ENCODE results near the gene PLA2G6. TPM values are rescaled to one million over a fixed set of nuclear protein-coding genes. Genes with fewer than 3 reads are reported as not detected.

Gene PLA2G6
- total and polyA plus RNA-seq, 3 donors from 2014 or later, result 89.4 to 135 (median 122) TPM

DNA sequence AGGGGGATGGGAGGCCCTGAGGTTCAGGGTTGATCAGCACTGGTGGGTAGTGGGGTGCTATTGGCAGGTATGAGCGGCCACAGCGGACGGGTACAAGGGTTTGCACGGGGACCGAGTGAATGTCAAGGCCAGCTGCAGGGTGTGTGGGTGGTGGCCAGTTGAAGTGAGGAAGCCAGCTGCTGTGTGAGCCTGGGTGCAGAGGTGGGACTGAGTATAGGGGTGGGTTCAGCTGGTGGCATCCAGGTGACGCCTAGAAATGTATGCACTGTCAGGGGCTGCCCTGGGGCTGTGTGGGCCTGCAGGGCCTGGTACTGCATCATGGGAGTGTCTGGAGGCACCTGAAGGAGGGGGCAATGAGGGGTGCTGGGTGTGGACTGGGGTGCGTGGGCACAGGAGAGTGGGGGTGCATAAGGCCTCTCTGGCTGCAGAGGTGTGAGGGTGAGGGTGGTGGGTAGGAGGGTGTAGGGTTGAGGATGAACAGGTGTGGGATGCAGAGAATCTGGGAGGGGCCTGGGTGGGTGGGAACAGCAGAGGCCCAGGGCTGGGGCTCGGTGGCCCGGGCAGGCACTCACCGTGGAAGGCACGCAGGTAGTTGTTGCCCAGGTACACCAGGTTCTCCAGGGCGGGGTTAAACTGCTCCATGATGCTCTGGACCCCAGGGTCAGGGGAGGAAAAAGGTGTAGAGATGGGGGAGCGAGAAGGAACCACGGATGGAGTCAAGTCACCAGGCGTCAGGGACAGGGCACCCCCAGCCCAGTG, 72.9 kb downstream of the PLA2G6 start:
- 83 to 86% methylated on average over 14 to 15 of the region's 15 CpGs for WGBS, 2 donors
- Histone ChIP-seq H3K9me3 (no peaks in the 10 kb centered on the region), H3K27me3 (no peaks in the 10 kb centered on the region), H3K4me3 (no peak overlapping the region), H3K27ac (no peak overlapping the region), H3K4me1 (peaks cover 11% of the 10 kb centered on the region), H3K36me3 (ENCODE audit: low read depth, missing control alignments) (no peaks in the 10 kb centered on the region)
- intact Hi-C loops (cut with DNase I; ENCODE audit: low total_unique reads), result no loop called here
- no peak for TF ChIP-seq POLR2A (IDR thresholded peaks at IDR 0.05)
- TF ChIP-seq, protein P1, sequence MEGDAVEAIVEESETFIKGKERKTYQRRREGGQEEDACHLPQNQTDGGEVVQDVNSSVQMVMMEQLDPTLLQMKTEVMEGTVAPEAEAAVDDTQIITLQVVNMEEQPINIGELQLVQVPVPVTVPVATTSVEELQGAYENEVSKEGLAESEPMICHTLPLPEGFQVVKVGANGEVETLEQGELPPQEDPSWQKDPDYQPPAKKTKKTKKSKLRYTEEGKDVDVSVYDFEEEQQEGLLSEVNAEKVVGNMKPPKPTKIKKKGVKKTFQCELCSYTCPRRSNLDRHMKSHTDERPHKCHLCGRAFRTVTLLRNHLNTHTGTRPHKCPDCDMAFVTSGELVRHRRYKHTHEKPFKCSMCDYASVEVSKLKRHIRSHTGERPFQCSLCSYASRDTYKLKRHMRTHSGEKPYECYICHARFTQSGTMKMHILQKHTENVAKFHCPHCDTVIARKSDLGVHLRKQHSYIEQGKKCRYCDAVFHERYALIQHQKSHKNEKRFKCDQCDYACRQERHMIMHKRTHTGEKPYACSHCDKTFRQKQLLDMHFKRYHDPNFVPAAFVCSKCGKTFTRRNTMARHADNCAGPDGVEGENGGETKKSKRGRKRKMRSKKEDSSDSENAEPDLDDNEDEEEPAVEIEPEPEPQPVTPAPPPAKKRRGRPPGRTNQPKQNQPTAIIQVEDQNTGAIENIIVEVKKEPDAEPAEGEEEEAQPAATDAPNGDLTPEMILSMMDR (IDR thresholded peaks at IDR 0.05), result no peak
- no peak for DNase-seq

DNA sequence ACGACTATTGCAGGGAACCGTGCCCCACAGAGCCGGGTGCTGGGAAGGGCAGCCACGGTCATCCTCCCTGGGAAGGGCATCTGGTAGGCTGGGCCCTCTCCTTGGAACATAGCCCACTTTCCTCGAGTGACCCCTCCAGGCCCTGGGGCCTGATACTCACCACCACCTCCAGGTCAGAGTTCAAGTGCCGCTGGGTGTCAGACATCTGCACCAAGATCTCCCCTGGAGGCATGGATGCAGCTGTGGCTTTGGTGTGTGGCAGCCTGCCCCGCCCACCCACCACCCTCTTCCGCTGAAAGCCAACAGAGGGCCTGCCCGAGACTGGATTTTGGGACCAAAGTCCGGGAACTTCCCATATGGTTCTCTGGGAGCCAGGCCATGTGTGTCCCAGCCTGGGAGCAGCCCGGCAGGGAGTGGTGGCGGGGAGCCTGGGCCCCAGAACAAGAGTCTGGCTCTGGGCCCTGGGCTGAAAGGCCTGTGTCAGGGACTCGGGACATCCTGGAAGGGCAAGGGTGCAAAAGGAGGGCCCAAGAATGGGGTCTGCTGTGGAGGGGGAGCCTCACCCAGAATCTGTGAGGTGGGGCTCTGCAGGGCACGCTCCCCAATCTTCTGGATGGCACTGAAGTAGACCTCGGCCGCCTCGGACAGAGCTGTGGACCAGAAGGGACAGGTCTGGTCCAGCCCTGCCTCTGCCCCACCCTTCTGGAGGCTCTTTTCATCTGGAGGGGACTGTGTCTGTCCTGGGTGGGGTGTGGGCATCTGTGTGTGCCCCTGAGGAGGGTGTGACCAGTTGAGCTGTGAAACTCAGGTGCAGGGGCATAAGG, 73.7 kb downstream of the PLA2G6 start:
- TF ChIP-seq, protein P1 (IDR thresholded peaks at IDR 0.05), result no peak
- DNase-seq, result peak; percentile 46
- WGBS, 2 donors, result 67% methylated on average over 17 of the region's 17 CpGs; no CpG with 5 or more reads in 1 of the 2 donors
- Histone ChIP-seq H3K27ac (no peak overlapping the region), H3K4me1 (peaks cover 8% of the 10 kb centered on the region), H3K27me3 (no peaks in the 10 kb centered on the region), H3K4me3 (no peak overlapping the region), H3K9me3 (no peaks in the 10 kb centered on the region), H3K36me3 (ENCODE audit: low read depth, missing control alignments) (no peaks in the 10 kb centered on the region)
- intact Hi-C loops (cut with DNase I; ENCODE audit: low total_unique reads), result no loop called here

DNA sequence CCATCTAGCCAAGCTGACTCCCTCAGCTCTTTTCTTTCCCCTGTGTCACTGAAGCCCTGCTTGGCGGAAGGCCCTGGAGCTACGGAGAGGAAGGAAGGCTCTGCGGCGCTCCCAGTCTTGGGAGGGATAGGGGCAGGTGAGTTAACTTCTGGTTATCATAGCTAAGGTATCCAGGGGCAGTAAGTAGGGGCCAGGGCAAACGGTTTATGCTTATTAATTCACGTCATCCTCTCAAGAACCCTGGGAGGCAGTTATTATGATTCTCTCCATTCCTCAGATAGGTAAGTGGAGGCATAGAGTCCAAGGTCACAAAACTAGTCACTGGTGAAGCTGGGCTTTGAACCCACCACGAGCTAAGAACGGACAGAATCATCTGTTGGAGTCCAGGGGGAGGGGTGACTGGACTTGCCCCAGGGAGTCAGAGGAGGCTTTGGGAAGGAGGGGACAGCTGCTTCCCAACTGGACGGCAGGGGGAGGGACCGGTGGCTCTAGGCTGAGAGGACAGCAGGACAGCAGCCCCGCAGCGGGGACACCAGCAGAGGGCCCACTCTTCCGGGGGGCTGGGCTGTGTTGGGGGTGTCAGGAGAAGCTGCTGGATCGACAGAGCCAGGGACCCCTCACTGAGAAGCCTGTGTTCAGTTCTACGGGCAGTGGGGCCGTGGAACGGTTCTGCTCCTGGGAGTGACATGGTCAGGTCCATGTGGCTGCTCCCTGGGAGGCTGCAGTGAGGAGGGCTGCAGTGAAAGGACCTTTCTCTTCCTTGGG, 74.6 kb downstream of the PLA2G6 start:
- peaks cover 8% of the 10 kb centered on the region for H3K4me1 ChIP-seq
- no peaks in the 10 kb centered on the region for H3K36me3 ChIP-seq (ENCODE audit: low read depth, missing control alignments)
- H3K27ac ChIP-seq, result no peak overlapping the region
- H3K4me3 ChIP-seq, result no peak overlapping the region
- WGBS, 2 donors, result 79 to 81% methylated on average over 16 to 17 of the region's 17 CpGs
- no peak for DNase-seq
- no peaks in the 10 kb centered on the region for H3K27me3 ChIP-seq
- intact Hi-C loops (cut with DNase I; ENCODE audit: low total_unique reads), result no loop called here
- TF ChIP-seq POLR2A (IDR thresholded peaks at IDR 0.05), result no peak
- TF ChIP-seq, protein P1 (IDR thresholded peaks at IDR 0.05), result no peak
- H3K9me3 ChIP-seq, result no peaks in the 10 kb centered on the region

DNA sequence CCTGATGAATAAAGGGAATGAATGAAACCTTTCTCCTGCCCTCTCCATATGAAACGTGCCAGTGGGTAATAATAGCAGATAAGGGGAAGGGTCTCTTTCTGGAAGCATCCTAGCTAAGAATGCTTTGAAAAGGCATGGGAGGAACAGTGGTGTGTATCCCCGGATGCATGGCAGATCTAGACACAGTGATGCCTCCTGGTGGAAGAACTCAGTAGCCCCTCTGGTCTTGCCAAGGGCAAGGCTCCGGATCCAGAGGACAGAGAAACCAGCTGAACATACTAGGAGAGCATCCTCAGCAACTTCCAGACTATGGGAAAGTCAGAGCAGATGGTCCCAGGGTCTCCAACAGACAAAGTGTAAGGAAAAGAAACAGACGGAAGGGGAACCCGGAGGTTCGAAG, 77.5 kb downstream of the PLA2G6 start:
- TF ChIP-seq POLR2A (IDR thresholded peaks at IDR 0.05), result no peak
- TF ChIP-seq, protein P1 (IDR thresholded peaks at IDR 0.05), result no peak
- no peak overlapping the region for H3K4me3 ChIP-seq
- no peak for DNase-seq
- no peak overlapping the region for H3K27ac ChIP-seq
- H3K27me3 ChIP-seq, result no peaks in the 10 kb centered on the region
- H3K36me3 ChIP-seq (ENCODE audit: low read depth, missing control alignments), result no peaks in the 10 kb centered on the region
- intact Hi-C loops (cut with DNase I; ENCODE audit: low total_unique reads), result no loop called here
- H3K9me3 ChIP-seq, result no peaks in the 10 kb centered on the region
- peaks cover 8% of the 10 kb centered on the region for H3K4me1 ChIP-seq
- 87 to 88% methylated on average over 6 of the region's 6 CpGs for WGBS, 2 donors
